ENCODE measurements around the gene C10orf67.
A peak's percentile ranks its signal among the peaks of the same experiment; 100 is the strongest.

The C10orf67 gene

DNA sequence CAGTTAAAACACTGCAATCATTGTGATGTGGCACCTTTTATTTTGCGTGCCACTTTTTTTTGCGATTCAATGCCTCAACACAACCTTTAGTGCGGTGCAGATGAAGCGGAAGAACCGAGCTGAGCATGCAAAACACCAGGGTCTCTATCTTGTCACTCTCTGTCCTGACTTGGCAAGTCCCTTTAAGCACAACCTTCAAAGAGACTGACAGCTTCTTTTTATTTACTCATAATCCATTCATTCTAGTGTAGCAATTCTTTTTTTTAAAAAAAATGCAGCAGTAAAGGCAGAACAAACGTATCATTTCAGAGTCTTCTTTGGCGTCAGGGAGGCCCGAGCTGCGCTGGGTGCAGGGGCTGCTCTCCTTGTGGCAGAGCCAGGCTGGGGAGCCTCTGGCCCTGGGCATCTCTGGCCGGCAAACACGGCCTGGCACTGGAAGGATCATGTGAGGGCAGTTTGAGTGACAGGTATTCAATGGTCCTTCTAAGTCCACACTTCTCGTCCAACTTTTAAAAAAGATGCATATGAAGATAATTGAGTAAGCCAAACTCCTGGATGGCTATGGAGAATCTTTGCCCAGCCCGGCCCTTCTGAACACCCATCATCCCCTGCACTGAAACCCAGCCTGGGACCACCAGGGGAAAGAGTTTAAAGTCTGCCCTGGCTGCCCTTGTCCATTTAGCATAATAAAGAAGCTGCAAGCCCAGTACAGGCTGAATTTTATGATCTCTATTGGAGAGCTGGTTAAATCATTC is 148.6 kb downstream of the C10orf67 start:
- TF ChIP-seq CSDC2 (CRISPR knock-in tag; IDR thresholded peaks at IDR 0.05), result no peak
- TF ChIP-seq ESRRG (CRISPR knock-in tag; IDR thresholded peaks at IDR 0.05), result no peak
- TF ChIP-seq ZC3H10 (CRISPR knock-in tag; IDR thresholded peaks at IDR 0.05), result no peak
- TF ChIP-seq, protein P1, sequence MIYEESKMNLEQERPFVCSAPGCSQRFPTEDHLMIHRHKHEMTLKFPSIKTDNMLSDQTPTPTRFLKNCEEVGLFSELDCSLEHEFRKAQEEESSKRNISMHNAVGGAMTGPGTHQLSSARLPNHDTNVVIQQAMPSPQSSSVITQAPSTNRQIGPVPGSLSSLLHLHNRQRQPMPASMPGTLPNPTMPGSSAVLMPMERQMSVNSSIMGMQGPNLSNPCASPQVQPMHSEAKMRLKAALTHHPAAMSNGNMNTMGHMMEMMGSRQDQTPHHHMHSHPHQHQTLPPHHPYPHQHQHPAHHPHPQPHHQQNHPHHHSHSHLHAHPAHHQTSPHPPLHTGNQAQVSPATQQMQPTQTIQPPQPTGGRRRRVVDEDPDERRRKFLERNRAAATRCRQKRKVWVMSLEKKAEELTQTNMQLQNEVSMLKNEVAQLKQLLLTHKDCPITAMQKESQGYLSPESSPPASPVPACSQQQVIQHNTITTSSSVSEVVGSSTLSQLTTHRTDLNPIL (CRISPR knock-in tag; IDR thresholded peaks at IDR 0.05; ENCODE audit: low read depth), result no peak
- no peak for TF ChIP-seq ZNF70 (CRISPR knock-in tag; IDR thresholded peaks at IDR 0.05)
- no peak for TF ChIP-seq SNAI2 (CRISPR knock-in tag; IDR thresholded peaks at IDR 0.05)
- TF ChIP-seq PPARA (CRISPR knock-in tag; IDR thresholded peaks at IDR 0.05; ENCODE audit: borderline replicate concordance), result no peak
- TF ChIP-seq RARB (CRISPR knock-in tag; IDR thresholded peaks at IDR 0.05), result no peak
- TF ChIP-seq ISL1 (CRISPR knock-in tag; IDR thresholded peaks at IDR 0.05), result no peak
- no peak for TF ChIP-seq ZNF565 (CRISPR knock-in tag; conservative IDR thresholded peaks at IDR 0.05; ENCODE audit: low read depth)
- TF ChIP-seq, protein P2, sequence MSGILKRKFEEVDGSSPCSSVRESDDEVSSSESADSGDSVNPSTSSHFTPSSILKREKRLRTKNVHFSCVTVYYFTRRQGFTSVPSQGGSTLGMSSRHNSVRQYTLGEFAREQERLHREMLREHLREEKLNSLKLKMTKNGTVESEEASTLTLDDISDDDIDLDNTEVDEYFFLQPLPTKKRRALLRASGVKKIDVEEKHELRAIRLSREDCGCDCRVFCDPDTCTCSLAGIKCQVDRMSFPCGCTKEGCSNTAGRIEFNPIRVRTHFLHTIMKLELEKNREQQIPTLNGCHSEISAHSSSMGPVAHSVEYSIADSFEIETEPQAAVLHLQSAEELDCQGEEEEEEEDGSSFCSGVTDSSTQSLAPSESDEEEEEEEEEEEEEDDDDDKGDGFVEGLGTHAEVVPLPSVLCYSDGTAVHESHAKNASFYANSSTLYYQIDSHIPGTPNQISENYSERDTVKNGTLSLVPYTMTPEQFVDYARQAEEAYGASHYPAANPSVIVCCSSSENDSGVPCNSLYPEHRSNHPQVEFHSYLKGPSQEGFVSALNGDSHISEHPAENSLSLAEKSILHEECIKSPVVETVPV (CRISPR knock-in tag; IDR thresholded peaks at IDR 0.05), result no peak
- no peak for TF ChIP-seq ZFP3 (CRISPR knock-in tag; IDR thresholded peaks at IDR 0.05)
- no peak for TF ChIP-seq BACH2 (CRISPR knock-in tag; IDR thresholded peaks at IDR 0.05; ENCODE audit: borderline replicate concordance)
- no peak for ATAC-seq

DNA sequence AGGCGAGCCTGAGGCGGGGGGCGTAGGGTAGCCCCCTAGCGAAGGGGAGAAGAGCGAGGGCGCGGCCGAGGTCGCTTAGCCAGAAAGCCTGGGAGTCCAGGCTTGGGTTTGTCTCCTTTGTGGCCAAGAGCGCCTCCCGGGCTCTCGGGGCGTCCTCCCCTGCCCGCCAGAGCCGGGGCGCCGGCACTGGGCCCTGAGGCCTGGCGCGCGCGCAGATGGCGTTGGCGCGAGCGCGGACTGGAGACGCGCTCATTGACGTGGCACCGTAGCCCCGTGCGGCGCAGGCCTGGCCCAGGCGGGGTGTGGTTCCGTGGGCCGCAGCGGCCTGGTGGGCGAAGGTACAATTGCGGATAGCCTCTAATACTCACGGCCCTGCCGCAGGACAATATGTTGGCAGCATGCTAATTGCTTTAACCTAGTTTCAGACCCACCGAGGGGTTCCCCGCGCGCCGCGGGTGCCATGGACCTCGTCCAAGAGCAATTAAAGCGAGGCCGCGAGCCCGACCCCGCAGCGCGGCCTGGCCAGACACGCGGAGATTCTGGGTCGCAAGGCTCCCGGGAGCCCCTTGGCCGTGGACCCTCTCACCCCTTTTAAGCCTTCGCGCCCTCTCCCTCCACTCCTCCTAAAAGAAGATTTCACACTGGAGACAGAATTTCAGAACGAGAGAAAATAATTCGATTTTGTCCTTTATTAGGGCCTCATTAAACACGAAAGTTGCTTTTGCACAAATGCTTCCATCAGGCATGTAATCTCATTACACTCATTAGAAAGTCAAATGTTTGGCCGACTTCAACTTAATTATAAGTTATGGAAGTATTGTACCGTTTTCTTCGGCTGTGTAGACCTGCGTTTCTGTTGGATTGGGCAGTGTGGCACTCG is 149.4 kb downstream of the C10orf67 start:
- 0 out of 3 replicates have a peak, but pooled peaks have one; percentile 22 for ATAC-seq

DNA sequence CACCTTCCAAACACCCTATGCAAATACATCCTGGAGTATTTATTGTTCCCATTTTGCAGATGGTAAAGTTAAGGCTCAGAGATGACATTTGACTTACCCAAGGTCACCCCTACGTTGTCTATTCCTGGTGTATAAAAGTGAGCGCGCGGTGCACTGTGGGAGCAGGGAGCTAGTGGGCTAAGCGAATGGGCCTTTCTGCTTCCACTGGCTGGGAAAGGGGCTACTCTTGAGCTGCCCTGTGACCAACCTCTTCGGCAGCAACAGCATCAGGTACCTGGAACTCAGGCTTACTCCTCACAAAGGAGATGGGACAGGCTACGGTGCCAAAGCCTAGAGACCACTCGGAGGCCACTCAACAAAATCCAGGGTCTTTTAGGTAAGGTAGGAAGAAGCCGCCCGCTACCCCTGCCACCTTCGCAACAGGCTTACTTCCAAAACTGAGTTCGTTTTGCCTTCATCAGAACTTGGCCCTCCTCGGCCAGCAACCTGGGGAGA is 150.1 kb downstream of the C10orf67 start:
- no peak for ATAC-seq
- no peak for TF ChIP-seq BACH2 (CRISPR knock-in tag; IDR thresholded peaks at IDR 0.05; ENCODE audit: borderline replicate concordance)
- no peak for TF ChIP-seq ZFP30 (CRISPR knock-in tag; IDR thresholded peaks at IDR 0.05)
- TF ChIP-seq CSDC2 (CRISPR knock-in tag; IDR thresholded peaks at IDR 0.05), result no peak
- no peak for TF ChIP-seq ZC3H10 (CRISPR knock-in tag; IDR thresholded peaks at IDR 0.05)
- no peak for TF ChIP-seq ARNTL (CRISPR knock-in tag; IDR thresholded peaks at IDR 0.05; ENCODE audit: borderline replicate concordance, low read depth)
- TF ChIP-seq ZNF8 (CRISPR knock-in tag; IDR thresholded peaks at IDR 0.05), result no peak
- TF ChIP-seq OSR1 (CRISPR knock-in tag; IDR thresholded peaks at IDR 0.05), result no peak
- no peak for TF ChIP-seq PPARA (CRISPR knock-in tag; IDR thresholded peaks at IDR 0.05; ENCODE audit: borderline replicate concordance)
- TF ChIP-seq ZNF565 (CRISPR knock-in tag; conservative IDR thresholded peaks at IDR 0.05; ENCODE audit: low read depth), result no peak
- no peak for TF ChIP-seq ISL1 (CRISPR knock-in tag; IDR thresholded peaks at IDR 0.05)

More for the DNA sequence above, 149.4 kb downstream of the C10orf67 start:
- no peak for TF ChIP-seq ISL1 (CRISPR knock-in tag; IDR thresholded peaks at IDR 0.05)
- TF ChIP-seq, protein P2 (CRISPR knock-in tag; IDR thresholded peaks at IDR 0.05), result no peak
- TF ChIP-seq, protein P3, sequence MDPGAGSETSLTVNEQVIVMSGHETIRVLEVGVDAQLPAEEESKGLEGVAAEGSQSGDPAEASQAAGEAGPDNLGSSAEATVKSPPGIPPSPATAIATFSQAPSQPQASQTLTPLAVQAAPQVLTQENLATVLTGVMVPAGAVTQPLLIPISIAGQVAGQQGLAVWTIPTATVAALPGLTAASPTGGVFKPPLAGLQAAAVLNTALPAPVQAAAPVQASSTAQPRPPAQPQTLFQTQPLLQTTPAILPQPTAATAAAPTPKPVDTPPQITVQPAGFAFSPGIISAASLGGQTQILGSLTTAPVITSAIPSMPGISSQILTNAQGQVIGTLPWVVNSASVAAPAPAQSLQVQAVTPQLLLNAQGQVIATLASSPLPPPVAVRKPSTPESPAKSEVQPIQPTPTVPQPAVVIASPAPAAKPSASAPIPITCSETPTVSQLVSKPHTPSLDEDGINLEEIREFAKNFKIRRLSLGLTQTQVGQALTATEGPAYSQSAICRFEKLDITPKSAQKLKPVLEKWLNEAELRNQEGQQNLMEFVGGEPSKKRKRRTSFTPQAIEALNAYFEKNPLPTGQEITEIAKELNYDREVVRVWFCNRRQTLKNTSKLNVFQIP (CRISPR knock-in tag; IDR thresholded peaks at IDR 0.05; ENCODE audit: borderline replicate concordance, low read depth), result no peak
- no peak for TF ChIP-seq ZNF8 (CRISPR knock-in tag; IDR thresholded peaks at IDR 0.05)

DNA sequence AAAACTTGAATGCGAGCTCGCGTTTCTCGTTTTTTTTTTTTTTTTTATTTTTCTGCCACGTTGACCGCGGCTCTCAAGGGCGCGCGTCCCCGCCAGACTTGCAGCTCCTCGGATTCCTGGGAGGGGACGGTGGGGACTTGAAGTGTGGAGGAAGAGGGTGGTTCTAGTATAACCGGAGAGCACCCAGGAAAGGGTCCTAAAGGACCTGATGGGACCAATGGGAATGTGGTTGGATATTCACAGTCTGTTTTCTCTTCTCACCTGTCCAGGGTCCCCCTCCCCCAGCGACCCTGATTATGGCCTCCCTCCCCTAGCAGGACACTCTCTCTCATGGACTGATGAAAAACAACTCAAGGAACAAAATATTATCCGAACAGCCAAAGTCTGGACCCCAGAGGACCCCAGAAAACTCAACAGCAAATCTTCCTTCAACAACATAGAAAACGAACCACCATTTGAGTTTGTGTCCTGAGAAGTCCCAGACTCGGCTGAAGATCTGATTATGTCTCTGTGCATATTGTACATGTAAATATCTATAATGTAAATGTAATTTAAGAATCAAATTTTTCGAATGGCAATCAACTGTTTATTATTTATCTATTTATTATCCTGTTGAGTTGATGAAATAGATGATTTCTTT is 151.0 kb downstream of the C10orf67 start:
- no peak for ATAC-seq
- TF ChIP-seq ESRRG (CRISPR knock-in tag; IDR thresholded peaks at IDR 0.05) (no peak), ISL1 (CRISPR knock-in tag; IDR thresholded peaks at IDR 0.05) (no peak), GLIS3 (CRISPR knock-in tag; IDR thresholded peaks at IDR 0.05) (no peak), TOX (CRISPR knock-in tag; IDR thresholded peaks at IDR 0.05; ENCODE audit: borderline replicate concordance) (no peak), ZC3H10 (CRISPR knock-in tag; IDR thresholded peaks at IDR 0.05) (no peak), ZFP30 (CRISPR knock-in tag; IDR thresholded peaks at IDR 0.05) (no peak), ZFP3 (CRISPR knock-in tag; IDR thresholded peaks at IDR 0.05) (no peak), ZNF565 (CRISPR knock-in tag; conservative IDR thresholded peaks at IDR 0.05; ENCODE audit: low read depth) (no peak), ARNTL (CRISPR knock-in tag; IDR thresholded peaks at IDR 0.05; ENCODE audit: borderline replicate concordance, low read depth) (no peak), SNAI2 (CRISPR knock-in tag; IDR thresholded peaks at IDR 0.05) (no peak), ZNF70 (CRISPR knock-in tag; IDR thresholded peaks at IDR 0.05) (no peak)
- TF ChIP-seq, protein P4, sequence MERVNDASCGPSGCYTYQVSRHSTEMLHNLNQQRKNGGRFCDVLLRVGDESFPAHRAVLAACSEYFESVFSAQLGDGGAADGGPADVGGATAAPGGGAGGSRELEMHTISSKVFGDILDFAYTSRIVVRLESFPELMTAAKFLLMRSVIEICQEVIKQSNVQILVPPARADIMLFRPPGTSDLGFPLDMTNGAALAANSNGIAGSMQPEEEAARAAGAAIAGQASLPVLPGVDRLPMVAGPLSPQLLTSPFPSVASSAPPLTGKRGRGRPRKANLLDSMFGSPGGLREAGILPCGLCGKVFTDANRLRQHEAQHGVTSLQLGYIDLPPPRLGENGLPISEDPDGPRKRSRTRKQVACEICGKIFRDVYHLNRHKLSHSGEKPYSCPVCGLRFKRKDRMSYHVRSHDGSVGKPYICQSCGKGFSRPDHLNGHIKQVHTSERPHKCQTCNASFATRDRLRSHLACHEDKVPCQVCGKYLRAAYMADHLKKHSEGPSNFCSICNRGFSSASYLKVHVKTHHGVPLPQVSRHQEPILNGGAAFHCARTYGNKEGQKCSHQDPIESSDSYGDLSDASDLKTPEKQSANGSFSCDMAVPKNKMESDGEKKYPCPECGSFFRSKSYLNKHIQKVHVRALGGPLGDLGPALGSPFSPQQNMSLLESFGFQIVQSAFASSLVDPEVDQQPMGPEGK (CRISPR knock-in tag; IDR thresholded peaks at IDR 0.05; ENCODE audit: borderline replicate concordance), result no peak
- TF ChIP-seq, protein P3 (CRISPR knock-in tag; IDR thresholded peaks at IDR 0.05; ENCODE audit: borderline replicate concordance, low read depth), result no peak
